HG03432 (cell line): ENCODE data around the gene CTNND2.

Experiments used
- ATAC-seq: cut with Tn5 transposase; IDR thresholded peaks from one replicate; pipeline ENCODE4 v1.9.1; 2021; ENCODE audit warnings: mild to moderate bottlenecking, moderate library complexity; ENCODE audit not compliant: unreplicated experiment

Gene CTNND2

DNA sequence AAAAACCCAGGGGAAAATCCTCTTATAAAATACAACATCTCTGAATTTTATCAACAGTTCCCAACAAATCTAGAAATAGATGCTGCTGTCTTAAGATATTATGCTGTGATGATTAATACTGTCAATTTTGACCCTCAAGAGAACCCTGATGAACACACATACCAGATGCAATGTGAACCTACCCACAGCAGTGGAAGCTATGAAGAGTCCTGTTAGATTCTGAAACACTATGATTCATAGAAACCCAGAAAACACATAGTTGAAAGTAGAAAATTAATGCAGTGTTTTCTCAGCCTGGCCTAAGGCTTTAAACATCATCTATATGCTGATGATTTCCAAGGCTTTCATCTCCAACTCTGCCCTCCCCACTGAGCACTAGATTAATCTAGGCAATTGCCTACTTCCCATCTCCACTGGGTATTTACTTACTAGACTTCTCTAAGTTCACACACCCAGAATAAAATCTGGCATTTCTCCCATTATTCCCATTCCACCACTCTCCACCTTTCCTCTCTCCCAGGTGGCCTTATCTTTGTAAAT, 296.2 kb downstream of the CTNND2 start:
- ATAC-seq = no peak

DNA sequence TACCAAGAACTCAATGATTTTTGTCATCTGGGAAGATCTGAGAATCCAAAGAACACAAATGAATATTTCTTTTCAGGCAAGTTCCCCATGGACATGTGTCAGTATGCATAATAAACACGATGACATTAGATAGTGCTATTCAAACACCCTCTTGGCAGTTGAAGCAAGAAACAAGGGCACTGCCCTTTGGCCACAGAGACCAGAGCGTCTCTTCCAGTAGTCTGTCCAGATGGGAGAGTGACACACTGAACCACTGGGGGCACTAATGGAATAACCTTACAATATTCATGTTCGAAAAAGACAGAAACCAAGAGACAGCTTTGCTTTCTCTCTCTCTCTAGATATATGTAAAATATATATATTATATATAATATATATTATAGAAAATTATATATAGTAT, 301.9 kb downstream of the CTNND2 start:
- ATAC-seq = no peak

DNA sequence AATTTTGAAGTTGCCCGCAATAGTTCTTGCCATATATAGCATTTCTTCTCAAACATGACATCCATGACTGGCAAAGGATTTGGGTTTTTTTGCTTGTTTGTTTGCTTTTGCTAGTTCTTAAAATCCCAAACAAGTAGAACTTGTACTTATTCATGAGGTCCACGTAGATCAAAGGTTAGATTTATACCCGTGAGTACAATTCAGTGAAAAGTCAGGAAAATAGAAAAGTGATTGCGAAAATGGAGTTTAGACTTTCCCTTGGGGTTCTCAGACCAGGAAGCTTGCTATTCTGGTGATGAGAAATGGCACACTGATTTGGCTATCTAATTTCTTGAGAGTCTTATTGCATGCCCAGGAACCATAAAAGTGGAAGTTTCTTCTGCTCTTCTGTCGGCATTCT, 304.7 kb downstream of the CTNND2 start:
- ATAC-seq = no peak

DNA sequence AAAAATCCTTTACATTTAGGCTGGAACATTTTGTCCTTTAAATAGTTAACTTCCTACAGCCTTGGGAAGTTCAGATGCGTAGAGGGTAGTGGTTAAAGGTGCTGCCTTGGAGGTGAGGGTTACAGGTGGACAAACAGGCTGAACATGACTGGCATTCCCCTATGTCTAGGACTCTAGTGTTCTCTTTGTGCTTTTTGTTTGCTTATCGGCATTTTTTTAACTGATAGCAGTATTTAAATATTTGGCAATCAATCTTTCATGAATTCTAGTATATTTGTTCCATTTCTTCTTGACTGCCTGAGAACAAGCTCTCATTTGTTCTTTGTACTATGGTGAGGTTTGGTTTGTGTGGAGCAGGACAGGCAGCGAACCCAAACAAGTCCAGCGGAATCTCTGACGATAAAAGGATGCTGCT, 307.6 kb downstream of the CTNND2 start:
- ATAC-seq = no peak

DNA sequence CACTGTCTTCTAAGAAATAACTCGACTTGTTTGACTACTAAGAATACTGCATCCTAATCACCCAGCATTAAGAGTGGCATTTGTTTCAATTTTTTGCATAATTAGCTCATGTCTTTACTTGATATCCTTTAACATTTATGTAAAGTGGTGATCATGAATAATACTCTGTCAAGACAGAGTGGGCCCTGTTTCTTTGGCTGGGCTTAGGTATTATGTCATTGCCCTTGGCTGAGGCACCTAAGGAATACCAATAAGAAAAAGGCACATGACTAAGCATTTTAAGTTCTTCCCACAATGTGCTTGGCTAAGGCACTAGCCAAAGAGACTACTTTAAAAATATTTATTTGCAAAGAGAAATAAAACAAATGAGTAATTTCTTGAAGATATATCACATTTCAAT, 308.1 kb downstream of the CTNND2 start:
- no peak for ATAC-seq

DNA sequence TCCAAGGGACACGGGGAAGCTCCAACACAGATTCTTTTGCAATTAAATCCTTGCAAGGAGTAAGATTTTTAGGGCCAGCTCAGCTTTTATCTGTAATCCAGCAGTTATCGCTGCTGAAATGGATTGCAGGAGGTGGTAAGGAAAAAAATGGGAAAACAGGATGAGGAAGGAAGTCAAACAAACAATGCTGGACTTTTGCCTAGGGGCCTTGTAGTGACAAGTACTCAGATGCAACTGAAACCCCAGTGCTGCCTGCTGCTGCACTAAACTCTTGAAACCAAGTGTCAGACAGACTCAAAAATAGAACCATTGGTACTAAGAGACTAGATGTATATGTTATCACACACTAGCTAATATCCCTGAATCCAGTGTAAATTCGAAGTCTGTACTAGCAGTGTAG, 309.2 kb downstream of the CTNND2 start:
- no peak for ATAC-seq

DNA sequence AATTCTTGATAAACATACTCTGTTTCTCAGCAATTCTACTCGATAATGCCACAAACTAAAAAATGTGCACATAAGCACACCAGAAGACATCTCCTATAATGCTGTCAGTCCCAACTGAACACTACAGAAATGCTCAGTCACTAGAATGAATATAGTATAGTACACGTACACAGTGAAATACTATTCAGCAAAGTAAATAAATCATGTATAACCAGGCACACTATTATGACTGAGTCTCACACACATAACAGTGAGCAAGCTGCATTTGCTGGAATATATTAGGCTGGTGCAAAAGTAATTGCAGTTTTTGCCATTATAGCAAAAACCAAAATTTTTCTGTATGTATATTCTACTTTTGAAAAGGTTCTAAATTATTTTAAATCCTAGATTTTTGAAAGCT, 310.2 kb downstream of the CTNND2 start:
- ATAC-seq = no peak

DNA sequence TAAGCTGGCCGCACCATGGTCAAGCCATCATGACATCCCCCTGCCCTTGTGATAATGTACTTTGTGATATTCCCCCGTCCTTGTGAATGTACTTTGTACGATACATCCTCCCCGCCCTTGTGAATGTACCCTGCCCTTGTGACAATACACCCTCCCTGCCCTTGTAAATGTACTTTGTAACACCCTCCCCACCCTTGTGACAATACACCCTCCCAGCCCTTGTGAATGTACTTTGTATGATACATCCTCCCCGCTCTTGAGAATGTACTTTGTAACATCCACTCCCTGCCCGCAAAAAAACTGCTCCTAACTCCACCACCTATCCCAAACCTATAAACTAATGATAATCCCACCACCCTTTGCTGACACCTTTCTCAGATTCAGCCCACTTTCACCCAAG, 313.8 kb downstream of the CTNND2 start:
- ATAC-seq = no peak

DNA sequence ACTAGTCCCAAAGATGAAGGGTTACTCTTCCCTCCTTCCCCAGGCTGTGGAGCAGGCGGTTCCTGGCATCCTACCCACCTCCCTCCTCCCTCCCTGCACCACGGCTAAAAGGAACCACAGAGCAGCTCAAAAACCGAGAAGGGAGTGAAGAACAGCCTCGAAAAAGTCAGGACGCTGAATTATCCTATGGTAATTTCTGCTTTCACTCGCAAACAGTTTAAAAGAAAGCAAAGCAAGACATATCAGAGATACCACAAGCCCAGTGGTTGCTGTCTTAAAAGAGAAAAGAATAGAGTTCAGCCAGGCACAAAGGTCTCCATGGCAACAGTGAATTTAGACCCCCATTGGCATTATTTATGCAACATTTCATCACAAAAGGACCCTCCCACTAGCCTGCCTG, 315.4 kb downstream of the CTNND2 start:
- no peak for ATAC-seq

DNA sequence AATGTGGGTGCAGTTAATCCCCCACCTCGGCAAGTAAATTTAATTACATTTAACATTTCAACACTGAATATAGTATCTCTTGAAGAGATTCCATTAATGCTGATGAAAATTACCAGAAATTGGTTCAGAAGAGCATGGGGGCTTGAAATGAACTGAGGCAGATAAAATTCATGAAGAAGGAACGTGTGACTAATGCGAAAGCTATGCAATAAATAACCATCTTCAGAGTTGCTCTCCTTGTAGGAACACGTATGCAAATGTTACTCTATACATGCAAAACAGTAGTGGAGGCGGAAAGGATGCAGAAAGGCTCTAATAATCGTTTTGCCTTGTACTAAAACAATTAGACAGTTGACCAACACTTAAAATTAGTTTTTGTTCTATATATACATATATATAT, 320.2 kb downstream of the CTNND2 start:
- ATAC-seq = no peak

DNA sequence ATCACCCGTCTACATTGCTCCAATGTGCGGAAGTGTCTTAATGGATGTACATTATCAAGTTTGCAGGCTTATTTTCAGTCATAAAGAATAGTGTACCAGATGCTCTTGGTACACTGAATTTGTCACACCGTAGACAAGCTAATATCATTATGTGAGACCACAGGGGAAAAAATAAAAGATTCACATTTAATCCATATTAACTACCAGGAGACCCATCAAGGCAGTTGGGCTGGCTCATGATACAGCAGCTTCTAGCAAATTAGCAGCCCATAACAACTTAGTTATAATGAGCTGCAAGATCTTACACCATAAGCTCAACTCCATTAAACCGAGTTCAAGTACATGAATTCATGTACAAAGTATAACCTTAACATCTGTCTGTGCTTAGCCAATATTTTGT, 324.9 kb downstream of the CTNND2 start:
- ATAC-seq = no peak

DNA sequence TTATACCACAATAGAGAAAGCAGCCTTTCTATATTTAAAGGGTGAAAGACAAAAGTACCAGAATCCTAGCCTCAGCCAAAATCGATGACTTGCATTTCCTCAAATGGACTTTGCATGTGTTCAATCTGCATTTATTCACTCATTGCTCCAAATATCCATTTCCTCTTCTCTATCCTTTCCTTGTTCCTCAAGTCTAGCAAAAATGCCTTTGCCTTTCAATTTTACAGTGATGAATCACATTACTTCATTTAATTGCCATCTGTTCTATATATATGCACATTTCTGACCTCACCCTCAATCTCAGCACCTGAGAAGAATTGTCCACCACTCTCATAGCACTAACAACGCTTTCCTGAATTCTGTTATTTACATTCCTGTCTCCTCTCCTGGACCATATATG, 329.5 kb downstream of the CTNND2 start:
- no peak for ATAC-seq

DNA sequence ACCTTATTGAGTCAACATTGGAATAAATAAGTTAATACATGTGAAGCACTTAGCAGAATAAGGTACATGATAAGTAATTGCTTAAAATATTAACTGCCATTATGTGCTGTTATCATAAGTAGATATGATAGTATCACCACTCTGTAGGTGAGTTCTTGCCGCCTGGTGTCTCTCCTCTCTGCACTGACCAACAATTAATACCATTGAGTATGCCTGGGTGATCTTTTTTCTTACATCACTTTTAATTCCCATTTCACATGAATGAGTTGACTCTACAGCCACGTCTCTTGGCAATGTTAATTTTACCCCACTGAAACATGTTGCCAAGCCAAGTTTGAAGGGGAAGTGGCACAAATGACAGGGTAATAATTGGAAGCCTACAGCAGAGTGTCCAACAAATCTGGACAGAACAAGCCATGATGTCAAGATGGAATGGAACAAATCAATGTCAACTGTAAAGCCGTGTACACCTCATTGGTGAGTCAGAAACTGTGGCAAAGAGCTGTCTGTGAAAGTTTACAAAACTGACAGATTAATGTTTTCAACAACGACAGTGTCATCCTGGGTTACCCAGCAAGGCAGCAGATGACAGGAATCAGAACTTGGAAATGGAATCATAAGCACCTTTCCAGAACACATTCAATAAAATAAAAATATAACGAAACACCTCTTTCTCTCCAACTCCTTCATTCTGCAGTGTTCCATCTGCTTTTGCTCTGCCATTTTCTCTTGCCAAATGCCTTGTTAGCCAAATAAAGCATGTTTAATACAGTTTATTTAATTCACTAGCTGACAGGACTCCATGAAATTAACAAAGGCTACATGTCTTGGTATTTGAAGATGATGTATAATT, 330.9 kb downstream of the CTNND2 start:
- no peak for ATAC-seq

DNA sequence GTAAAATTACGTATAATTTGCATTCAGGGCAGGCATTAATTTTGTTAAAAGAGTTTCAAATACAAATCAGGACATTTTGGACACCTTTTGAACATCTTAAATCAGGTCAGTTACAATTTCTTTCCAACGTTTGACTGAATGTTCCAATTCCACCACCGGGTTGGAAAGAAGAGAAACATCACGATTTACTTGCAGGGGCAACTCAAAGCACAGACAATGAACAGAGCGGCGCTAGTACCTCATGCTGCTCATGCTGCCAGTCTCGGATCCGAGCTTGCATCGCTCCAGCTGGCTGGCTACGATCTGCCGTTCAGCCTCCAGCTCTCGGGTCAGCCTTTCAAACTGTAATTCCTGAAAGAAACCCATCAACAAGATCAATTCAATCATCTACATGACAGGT, 339.5 kb downstream of the CTNND2 start:
- ATAC-seq = no peak

DNA sequence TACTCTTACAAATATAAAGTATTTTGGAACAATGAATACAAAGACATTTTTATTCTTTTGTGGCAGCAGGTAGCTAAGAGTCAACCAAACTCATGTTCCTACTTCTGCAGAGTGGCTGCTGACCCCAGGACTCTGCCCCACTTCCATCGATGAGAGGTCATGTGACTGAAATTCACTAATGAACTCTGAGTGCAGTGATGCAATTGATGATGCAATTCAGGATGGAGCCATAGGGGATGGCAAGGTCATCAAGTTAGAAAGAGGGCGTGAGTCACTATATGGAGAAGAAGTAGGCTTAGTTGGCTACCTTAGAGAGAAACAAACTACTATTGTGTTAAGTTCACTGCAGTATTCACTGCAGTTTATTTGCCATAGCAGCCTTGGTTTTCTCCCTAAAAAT, 340.4 kb downstream of the CTNND2 start:
- ATAC-seq = no peak

DNA sequence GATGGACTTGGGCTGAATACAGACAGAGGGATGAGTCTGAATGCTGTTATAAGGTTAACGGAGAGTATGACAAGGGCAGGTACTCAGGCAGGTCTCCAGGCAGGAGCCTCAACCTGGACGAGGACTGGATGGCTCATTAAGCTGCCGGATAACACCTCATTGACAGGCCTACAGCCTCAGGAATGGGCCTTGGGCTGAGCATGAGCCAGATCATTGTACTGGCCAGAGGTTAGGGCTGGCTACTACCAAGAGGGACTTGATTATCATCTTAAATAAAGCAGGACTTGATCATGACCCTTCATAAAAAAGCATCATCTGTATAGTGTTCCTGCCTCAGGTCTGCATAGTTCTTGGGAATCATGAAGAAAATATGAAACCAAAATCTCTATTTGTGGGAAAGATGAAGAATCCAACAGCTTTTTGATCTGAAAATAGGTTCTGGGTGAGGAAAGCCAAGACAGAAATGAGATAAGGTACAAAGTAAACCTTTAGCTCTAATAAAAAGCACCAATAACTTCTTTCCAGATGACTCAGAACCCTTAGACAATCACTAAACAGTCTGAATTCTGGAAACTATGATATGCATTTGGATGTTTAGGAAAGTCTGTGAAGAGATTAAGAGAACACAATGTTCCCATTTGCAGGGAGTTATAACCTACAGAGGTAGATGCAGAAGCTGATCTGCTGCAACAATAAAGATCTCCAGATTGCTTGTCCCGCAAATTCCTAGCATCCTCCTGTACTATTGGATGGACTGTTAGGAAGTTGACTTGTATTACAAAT, 343.1 kb downstream of the CTNND2 start:
- ATAC-seq = no peak

DNA sequence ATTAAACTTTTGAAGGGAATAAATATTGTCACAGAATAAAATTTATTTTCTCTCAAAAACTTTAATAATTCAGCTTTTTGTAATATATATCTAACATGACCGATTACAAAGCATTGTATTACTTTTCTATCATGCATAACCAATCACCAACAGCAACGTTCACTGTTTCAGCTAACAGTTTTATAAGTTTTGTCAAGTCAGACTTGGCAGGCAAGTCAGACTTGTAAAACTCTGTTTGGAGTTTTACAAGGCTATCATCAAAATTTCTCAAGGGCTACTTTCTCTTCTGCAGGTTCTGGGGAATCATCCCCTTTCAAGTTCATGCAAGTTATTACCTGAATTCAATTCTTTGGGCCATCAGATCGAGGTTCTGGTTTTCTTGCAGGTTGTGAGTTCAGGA, 347.2 kb downstream of the CTNND2 start:
- no peak for ATAC-seq

DNA sequence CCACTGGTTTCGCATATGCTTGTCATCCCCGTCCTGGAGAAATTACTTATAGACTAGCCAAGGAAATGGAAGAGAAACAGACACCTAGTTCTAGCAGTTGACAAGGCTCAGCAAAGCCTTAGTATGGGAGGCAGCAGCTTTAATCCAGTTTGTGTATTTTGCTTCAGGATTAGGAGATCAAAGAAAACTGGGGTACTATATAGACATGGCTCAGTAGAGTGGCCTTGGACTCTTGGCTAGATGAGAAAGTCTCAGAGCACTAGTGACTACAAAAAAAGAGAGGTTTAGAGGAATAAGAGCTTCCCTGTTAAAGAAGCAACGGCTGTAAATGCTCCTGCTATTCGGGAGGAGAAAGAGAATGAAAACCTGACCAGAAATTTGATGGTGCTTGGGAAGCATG, 349.1 kb downstream of the CTNND2 start:
- no peak for ATAC-seq

DNA sequence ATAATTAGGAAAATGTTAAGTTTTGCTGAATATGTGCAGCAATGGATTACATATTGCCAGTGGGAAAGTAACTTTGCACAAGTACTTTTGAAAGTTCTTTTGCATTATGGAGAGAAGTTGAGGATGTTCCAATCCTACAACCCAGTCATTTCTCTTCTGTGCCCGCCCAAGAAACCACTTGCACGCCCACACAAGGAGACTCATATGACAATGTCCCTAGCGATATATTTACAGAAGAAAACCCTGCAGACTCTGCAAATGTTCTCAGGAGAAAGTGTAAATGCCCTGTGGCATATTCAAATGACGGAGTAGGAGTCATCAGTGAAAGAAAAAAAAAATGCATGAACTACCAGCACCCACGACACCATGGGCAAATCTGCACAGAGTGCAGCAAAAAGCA, 356.5 kb downstream of the CTNND2 start:
- ATAC-seq = peak; percentile 60

DNA sequence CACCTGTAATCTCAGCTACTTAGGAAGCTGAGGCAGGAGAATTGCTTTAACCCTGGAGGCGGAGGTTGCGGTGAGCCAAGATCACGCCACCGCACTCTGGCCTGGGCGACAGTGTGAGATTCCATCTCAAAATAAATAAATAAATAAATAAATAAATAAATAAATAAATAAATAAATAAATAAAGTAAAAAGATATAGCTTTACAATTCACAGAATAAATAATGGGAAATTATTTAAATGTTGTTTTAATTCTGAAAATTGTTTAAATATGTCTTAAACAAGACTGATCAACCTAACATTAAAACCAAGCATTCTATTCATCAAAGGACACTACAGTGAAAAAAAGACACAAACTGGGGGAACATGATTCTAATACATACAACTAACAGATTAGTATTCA, 357.1 kb downstream of the CTNND2 start:
- no peak for ATAC-seq

DNA sequence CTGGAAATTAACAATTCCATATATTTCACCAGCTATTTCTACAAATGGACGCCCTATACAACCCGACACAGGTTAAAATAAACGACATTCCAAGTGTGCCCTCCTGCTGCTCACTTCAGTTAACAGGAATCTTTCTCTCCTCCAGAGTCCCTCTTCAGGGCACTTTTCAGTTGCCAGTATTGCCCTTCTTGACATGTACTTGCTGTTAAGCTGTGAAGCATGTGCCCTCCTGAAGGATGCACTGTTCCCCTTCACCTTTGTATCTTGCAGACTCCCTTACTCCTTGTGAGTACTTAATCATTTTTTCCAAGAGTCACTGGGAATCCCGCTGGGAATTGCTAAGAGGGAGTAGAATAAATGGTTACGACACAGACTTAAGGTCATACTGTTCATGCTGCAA, 364.1 kb downstream of the CTNND2 start:
- no peak for ATAC-seq
